G401.6 (cell line): ENCODE data around the gene SLIT2.

Experiments used
- FAIRE-seq: peaks from 2 replicates; lab custom pipeline; 2012; peaks lifted over from hg19 to GRCh38; lab: Jason Lieb, UNC

The SLIT2 gene, protein sequence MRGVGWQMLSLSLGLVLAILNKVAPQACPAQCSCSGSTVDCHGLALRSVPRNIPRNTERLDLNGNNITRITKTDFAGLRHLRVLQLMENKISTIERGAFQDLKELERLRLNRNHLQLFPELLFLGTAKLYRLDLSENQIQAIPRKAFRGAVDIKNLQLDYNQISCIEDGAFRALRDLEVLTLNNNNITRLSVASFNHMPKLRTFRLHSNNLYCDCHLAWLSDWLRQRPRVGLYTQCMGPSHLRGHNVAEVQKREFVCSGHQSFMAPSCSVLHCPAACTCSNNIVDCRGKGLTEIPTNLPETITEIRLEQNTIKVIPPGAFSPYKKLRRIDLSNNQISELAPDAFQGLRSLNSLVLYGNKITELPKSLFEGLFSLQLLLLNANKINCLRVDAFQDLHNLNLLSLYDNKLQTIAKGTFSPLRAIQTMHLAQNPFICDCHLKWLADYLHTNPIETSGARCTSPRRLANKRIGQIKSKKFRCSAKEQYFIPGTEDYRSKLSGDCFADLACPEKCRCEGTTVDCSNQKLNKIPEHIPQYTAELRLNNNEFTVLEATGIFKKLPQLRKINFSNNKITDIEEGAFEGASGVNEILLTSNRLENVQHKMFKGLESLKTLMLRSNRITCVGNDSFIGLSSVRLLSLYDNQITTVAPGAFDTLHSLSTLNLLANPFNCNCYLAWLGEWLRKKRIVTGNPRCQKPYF (N-terminal part only)

DNA sequence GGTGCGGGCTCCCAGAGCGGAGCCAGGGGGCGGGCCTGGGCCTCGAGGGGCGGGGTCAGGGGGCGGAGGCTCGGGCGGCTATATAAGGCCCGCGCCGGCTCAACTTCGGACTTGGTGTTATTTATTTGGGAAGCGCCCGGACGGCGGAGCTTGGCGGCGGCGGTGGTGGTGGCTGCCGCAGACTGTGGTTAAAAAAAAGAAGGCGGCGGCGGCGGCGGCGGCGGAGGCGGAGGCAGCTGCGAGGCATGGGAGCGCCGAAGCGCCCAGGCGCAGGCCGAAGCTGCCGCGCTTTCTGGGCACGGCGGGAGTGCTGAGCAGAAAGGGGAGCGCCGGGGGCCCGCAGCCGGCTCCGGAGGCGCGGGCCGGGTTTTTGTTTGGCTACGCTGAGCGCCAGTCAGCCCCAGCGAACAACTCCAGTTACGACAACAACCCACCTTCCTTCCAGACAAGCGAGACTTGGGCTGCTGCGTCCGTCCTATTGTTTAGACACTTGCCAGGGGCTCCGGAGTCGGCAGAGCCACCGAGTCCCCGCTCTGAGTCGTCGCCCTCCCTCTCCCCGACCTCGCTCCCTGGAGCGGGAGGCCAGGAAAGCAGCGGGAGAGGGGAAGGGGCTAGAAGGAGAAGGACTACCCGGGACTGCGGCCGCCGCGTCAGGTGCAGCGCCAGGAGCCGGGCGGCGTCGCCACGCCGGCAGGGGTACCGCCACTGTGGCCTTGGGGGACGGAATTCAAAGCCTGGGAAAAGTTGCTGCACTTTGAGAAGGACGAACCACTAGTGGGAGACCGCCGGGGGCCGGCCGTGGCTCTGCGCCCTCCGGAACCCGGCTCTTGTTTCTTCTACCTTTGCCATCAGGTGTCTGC lies at the start of gene SLIT2:
Gene SLIT2, plus strand, starts transcription at position 110 of the 860 bp plus-strand sequence. CDS start 1,911 bp downstream, outside the sequence.
- no peak for FAIRE-seq

DNA sequence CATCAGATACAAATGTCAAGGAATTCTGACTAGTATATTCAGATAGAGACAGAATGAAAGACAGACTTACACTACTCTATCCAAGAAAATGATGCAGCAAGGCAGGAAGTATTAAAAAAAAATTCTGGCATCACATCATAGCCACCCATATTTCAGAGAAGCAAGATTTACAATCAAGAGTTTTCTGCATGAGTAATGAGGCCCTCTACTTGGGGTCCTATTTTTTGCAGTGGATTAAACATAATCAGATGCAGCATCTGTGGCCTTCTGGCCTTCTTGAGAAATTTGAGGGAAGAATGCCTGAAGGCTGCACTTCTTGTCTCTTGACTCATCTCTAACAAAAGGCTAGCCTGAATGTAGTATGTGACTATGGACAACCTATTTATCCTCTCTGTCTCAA lies 48.2 kb upstream of the SLIT2 start:
- FAIRE-seq = no peak

DNA sequence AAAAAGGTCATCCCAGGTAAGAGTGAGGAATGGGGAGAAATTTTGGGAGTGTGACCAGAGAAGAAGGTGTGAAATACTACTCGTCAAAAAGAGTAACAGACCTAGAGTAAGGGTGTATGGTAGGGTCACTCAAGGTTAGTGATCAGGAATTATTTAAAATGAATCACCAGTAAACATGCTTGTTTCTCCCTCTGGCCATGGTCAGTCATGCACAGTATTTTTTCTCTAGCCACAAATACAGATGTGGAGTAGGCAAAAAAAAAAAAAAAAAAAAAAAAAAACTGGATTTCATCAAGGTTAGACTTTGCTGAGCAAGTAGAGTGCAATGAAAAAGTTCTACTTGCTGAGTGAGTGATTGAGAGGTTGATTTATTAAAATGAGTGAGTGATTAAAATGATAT lies 34.2 kb upstream of the SLIT2 start:
- no peak for FAIRE-seq

DNA sequence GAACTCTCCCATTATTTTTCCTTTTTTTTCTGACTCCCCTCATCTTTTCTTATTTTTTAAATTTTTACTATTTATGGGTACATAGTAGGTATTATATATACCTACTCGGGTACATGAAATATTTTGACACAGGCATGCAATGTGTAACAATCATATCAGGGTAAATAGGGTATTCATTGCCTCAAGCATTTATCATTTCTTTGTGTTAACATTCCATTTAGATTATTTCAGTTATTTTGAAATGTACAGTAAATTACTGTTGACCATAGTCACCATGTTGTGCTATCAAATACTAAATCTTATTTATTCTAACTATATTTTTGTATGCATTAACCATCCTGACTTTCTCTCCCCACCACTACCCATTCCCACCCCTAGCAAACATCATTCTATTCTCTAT lies 33.8 kb upstream of the SLIT2 start:
- no peak for FAIRE-seq

DNA sequence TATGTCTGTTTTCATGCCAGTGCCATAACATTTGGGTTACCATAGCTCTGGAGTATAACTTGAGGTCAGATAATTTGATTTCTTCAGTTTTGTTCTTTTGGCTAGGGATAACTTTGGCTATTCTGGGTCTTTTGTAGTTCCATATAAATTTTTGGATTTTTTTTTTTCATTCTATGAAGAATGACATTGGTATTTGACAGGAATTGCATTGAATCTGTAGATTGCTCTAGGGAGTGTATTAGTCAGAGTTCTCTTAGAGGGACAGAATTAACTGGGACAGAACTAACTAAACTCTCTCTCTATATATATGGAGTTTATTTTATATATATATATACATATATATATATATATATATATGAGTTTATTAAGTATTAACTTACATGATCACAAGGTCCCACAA lies 32.2 kb upstream of the SLIT2 start:
- FAIRE-seq = no peak

DNA sequence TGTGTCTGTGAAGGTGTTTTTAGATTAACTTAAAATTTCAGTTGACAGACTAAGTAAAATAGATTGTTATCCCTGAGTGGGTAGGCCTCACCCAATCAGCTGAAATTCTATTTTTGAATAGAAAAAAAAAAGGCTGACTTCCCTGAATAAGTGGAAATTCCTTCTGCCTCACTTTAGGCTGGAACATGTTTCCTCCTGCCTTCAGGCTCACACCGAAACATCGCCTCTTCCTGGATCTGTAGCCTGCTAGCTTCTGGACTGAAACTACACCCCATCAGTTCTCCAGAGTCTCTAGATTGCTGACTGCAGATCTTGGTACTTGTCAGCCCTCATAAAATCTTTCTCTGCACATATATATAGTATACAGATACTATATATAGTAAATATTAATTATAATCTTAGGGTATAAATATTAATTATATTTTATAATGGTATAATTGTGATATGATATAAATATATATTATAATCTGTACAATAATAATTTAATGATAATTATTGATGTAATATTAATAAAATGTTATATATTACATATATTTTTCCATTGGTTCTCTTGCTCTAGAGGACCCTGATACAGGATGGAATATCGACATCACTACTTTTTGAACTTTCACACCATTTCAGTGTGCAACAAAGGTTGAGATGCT lies 13.7 kb upstream of the SLIT2 start:
- FAIRE-seq = no peak

DNA sequence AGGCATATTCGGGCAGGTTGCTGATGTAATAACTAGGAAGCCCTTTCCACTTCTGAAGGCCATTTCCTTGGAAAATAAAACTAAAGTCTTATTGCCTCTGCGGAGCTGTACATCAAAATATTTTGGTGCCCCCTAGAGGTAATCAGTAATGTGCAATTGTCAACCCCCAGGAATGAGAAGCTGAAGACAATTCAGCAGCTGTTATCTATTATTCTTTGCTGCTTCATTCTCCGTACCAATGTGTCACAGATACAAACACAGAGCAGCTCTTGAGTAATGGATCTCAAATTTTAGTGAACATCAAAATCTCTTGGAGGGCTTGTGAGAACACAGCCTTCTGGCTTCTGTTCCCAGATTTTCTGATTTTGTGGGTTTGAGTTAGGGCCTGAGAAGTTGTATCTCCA lies 3.5 kb upstream of the SLIT2 start:
- FAIRE-seq = no peak

DNA sequence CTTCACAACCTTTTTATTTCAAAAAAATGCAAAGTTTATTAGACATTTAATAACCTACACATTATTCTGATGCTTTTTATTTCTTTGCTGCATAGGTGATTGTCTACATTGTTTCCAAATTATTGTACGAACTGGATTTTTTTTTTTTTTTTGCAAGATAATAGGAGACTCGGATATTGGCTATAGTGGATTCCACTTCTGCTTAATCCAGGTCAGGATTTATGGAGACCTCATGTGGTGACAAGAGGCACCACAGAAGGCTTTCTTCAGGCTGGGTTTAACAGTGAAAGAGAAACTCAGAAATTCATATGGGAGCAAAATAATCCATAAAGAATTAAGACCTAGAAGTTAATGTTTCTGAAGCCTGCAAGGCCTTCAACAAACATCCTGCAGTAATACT lies 2.4 kb upstream of the SLIT2 start:
- no peak for FAIRE-seq

DNA sequence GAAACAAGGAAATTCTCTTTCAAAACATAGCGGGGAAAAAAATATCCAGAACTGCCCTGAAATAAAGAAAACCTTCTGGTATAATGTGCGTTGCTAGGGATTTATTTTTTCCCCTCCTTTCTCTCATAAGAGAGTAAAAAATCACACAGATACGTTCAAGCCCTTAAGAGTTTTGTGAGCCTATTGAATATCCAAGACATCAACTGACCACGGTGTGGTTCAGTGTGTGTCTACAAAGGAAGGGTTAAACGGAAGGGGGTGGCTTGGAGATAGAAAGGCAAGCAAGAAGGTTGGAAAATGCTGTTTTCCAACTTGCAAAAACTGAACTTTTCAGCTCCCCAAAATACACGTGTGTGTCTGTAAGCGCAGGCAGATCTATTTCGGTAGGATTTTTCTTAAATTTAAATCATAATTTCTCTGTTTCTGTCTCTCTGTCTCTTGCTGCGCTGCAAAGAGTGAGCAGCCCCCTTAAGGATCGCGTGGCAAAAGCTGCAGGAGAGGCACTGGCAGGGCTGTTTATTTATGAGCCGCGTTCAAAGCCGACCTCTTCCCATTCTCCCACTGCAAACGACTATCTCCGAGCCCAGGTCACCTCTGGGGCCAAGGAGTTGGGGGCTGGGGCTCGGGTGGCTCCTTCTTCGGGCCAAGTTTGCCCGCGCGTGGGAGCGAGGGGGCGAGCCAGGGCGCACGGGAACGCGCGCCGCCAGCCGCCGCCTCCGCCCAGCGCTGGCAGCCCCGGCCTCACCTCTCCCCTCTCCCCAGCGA lies 492 bp upstream of the SLIT2 start:
- no peak for FAIRE-seq

DNA sequence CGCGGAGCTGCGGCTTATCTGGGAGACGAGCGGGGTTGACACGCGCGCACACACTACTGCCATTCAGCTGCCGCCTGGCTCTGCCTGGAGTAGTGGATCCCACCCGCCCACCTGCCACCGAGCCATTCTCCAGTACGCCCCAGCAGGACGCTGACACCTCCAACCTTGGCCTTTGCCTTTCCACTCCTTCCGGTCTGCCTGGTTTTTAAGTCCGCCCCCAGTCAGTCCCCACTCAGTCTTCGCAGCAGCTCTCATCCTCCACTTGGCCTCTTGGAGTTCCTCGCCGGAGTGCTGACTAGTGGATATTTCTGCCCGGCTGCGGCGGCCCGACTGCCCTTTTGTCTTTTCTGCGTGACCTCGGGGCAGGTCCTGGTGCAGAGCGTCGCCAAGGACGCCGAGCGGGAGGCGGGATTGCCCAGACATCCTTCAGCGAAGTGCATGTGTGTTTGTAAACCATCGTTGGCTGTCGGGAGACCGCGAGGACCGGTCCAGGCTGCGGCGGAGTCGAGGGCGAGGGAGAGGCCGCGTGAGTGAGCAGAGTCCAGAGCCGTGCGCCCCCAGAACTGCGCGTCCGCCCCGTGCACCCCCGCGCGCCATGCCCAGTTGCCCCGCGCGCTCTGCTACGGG lies 1.1 kb downstream of the SLIT2 start:
- no peak for FAIRE-seq

DNA sequence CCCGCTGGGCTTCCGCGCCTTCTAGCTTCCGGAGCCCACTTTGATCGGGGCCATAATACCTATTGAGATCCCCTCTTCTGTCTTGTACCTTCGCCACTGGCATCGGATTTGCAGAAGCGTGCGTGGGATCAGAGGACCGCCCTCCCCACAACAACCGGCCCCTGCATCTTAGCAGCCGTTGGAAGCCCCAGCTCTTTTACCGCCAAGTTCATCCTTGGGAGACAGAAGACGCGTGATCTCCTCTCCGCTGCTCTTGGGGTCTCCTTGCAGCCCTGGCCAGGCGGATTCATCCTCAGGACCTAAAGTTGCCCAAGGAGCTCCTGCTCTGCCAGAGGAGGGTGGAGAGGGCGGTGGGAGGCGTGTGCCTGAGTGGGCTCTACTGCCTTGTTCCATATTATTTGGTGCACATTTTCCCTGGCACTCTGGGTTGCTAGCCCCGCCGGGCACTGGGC lies 1.6 kb downstream of the SLIT2 start:
- FAIRE-seq = no peak

DNA sequence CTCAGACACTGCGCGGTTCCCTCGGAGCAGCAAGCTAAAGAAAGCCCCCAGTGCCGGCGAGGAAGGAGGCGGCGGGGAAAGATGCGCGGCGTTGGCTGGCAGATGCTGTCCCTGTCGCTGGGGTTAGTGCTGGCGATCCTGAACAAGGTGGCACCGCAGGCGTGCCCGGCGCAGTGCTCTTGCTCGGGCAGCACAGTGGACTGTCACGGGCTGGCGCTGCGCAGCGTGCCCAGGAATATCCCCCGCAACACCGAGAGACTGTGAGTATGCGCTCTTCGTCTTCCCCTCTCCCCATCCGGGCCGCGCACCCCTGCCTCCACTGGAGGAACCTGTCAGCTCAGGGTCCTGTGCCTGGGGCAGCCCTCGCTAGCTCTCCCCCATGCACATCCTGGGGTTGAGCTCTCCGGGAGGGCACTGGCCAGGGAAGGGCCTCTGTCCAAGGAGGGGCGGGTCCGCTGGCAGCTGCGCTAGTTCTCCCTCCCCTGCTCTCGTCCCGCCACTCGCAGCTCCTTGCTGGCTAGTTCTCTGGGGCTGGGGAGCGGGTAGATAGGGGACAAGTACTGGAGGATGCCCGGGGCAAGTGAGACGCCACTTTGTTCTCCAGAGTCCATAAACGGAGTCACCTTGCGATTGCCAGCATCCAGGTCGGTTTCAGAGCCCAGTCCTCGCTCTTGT lies 2.2 kb downstream of the SLIT2 start:
- no peak for FAIRE-seq

DNA sequence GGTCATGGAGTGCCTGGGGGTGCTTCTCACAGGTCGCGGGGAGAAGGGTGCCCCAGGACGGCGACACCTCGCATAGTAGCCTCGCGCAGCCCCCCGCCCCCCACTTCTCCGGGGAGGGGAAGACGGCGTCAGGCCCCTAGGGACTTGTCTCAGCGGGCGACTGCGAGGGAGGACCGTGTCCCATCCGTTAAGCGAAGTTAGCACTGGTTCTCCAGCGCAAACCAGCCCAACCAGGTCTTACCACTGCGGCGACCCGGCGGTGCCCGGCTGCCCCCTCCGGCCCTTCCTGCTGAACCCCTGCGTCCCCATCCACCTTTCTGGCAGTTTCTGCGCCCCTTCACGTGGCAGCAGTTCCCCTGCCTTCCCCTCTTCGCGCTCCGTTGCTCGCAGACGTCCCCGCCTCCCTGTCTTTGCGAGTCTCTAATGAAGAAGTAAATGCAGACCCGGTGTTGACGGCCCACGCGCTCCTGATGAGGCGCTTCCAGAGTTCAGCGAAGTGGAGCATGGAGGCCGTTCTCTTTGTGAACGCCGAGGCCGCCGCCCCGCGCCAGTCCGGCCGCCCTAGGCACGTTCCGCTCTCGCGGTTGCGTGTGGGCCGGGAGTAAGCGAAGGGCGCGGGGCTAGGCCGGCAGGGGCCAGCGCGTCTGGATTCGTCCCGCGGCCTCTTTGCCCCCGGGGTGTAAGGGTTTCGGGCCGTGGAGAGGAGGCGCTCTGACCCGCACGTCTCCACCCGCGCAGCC lies 3.0 kb downstream of the SLIT2 start:
- no peak for FAIRE-seq

DNA sequence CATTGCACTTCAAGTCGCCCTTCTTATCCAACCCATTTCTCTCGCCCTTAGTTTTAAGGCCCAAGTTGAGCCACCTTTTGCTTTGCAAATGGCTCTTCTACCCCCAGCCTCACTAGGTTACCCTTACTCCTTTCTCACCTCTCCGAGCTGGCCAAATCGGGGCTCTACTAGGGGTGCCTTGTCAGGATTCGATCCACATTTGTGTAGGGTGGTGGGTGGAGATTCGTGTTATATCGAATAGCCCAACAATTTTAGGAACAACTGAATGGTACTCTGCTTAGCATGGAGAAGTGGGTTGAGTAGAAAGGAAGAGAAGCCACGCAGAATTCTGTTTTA lies 3.5 kb downstream of the SLIT2 start:
- FAIRE-seq = no peak

DNA sequence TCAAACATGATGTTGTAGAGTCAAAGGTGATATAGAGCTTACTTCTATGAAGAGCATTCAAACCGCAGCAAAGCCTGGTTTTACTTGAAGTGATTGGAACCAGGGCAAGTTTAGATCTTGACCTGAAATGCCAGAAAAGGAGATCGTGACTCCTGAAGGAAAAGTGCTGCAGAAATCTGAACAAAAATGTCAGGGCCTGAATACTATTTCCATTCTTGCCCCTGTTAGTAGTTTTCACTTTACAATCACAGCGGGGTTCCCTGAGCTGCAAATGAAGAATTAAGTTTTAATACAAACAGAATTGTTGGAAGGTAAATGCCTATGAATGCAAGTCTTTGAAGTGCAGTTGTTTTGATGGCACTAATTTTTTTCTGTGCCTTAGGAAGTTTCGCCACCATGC lies 4.1 kb downstream of the SLIT2 start:
- no peak for FAIRE-seq

DNA sequence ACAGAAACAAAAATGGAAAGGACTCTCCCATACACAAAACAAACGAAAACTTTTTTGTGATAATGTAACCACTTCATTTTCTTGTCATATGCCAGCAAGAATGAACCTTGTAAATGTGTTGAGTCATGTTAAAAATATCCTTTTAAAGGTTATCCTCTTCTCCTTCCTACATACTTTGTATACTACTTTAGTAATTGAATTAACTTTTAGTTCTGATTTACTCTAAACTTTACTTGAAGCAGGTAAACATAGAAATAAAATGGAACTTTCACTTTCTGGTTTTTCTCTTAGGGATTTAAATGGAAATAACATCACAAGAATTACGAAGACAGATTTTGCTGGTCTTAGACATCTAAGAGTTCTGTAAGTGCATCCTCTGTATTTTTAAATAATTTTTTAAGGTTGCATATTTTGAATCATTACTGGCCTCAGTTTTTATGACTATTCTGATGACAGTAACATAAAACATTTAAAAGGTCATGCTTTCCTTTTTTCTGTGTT lies 4.7 kb downstream of the SLIT2 start:
- no peak for FAIRE-seq

DNA sequence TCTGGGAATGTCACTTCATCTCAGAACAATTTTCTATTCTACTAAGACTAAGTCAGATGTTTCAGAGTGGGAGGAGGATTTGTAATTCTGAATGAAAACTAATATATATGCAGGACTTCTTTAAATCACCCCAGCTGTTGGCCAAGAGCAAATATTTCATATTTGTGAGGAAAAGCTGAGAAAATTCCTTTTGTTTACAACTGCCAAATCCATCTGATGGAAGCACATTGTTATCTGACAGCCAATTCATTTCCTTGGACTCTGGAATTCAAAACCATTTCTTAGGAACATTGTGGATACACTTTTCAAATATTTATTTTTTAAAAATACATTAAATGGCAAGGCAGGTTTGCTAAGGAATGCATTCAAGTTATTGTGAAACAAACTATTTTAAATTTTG lies 8.0 kb downstream of the SLIT2 start:
- no peak for FAIRE-seq

DNA sequence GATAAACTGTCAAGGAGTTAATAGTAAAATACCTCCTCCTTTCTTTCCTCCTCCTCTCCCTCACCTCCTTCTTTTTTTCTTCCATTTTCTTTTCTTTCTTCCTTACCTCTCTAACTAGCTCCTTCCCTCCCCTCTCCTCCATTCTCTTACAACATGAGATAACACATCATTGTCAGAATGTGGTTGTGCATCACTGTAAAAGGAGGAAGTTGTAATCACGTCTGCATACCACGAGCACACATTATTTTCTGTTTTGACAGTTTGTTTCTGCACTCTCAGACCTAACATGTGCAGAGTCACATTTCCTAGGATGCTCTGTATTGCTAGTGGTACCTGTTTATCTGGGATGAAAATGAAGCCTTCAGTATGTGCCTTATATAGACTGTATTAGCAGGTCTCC lies 9.1 kb downstream of the SLIT2 start:
- no peak for FAIRE-seq

DNA sequence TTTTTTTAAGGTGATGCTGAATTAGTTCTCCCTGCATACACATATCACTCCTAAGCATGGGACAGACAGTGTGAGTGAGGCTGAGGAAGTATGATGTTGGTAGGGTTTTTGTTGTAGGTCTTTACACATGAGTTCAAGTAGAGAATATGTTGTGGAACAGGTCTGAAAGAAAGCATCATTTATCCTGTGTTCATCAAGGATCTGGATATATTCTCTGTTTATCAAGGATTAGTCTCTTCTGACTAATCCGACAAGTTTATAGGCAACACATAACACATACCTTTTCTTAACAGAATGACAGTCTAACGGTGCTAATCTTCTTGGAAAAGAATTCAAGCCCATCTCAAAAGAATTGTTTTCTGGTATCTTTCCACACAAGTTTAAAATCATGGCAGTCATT lies 10.5 kb downstream of the SLIT2 start:
- no peak for FAIRE-seq

DNA sequence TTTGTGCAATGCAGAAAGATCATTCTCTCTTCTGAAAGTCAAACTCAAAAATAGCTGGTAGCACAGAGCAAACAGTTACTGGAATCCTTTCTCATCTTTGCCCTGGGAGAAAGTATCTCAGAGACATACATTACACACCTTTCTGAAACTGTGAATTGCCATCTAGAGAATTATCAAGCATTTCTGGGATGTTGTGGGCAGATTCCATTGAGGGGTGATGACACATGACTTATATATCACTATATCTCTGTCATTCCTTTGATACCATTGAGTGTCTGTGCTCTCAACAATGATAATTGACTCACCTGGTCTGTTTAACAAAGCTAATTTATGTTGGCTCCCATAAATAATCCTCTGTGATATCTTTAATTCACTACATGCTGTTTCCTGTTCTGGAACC lies 13.0 kb downstream of the SLIT2 start:
- no peak for FAIRE-seq
